H9 (cell line): Measurements from ENCODE around the gene MYRIP. TPM values are rescaled to one million over a fixed set of nuclear protein-coding genes. Genes with fewer than 3 reads are reported as not detected.

Source experiments
- DNase-seq: peaks from one replicate; pipeline ENCODE4 v3.0.0-alpha.2; 2017
- H2AFZ ChIP-seq: one replicate; pipeline ENCODE4 v1.6.1; 2013; ENCODE audit warnings: mild to moderate bottlenecking, low read length, control low read depth, moderate library complexity
- H2AK5ac ChIP-seq: 2 replicates; pipeline ENCODE4 v1.6.1; 2013; ENCODE audit warnings: low read length, control low read depth, mixed read lengths; ENCODE audit not compliant: insufficient read length
- H2BK120ac ChIP-seq: one replicate; pipeline ENCODE4 v1.6.1; 2013; ENCODE audit warnings: low read depth, mild to moderate bottlenecking, low read length, control low read depth, inconsistent platforms; ENCODE audit not compliant: poor library complexity, severe bottlenecking
- H2BK12ac ChIP-seq: 2 replicates; pipeline ENCODE4 v1.6.1; 2013; ENCODE audit warnings: low read length, control low read depth, mixed read lengths, low read depth; ENCODE audit not compliant: insufficient read length
- H2BK15ac ChIP-seq: 2 replicates; pipeline ENCODE4 v1.6.1; 2013; ENCODE audit warnings: low read depth, low read length, control low read depth
- H2BK20ac ChIP-seq: one replicate; pipeline ENCODE4 v1.6.1; 2013; ENCODE audit warnings: low read depth, mild to moderate bottlenecking, low read length, control low read depth, inconsistent platforms; ENCODE audit not compliant: poor library complexity, severe bottlenecking
- H2BK5ac ChIP-seq: 2 replicates; pipeline ENCODE4 v1.6.1; 2013; ENCODE audit warnings: low read length, control low read depth, mixed read lengths; ENCODE audit not compliant: insufficient read length
- H3K14ac ChIP-seq: 2 replicates; pipeline ENCODE4 v1.6.1; 2013; ENCODE audit warnings: low read length, control low read depth; ENCODE audit not compliant: insufficient read depth
- H3K18ac ChIP-seq: 2 replicates; pipeline ENCODE4 v1.6.1; 2013; ENCODE audit warnings: low read depth, mild to moderate bottlenecking, mixed read lengths, low read length, control low read depth; ENCODE audit not compliant: insufficient read length
- H3K23ac ChIP-seq: 2 replicates; pipeline ENCODE4 v1.6.1; 2013; ENCODE audit warnings: low read length, control low read depth, mixed read lengths, low read depth; ENCODE audit not compliant: insufficient read length
- H3K23me2 ChIP-seq: 2 replicates; pipeline ENCODE4 v1.6.1; 2013; ENCODE audit warnings: low read depth, mild to moderate bottlenecking, mixed read lengths, low read length, control low read depth; ENCODE audit not compliant: insufficient read length, poor library complexity, severe bottlenecking
- H3K27ac ChIP-seq: 2 replicates; pipeline ENCODE4 v1.5.1; 2013; ENCODE audit warnings: low read length, control low read depth, mixed read lengths, low read depth; ENCODE audit not compliant: insufficient read length
- H3K27me3 ChIP-seq: 2 replicates; pipeline ENCODE4 v1.6.1; 2013; ENCODE audit warnings: low read length, control low read depth, inconsistent platforms; ENCODE audit not compliant: insufficient read depth
- H3K4ac ChIP-seq: 2 replicates; pipeline ENCODE4 v1.6.1; 2013; ENCODE audit warnings: low read depth, mild to moderate bottlenecking, control low read depth, inconsistent platforms, low read length, moderate library complexity
- H3K4me1 ChIP-seq: 2 replicates; pipeline ENCODE4 v1.6.1; 2013; ENCODE audit warnings: low read length, control low read depth, inconsistent platforms; ENCODE audit not compliant: insufficient read depth
- H3K4me2 ChIP-seq: 2 replicates; pipeline ENCODE4 v1.6.1; 2013; ENCODE audit warnings: low read length, control low read depth, mixed read lengths; ENCODE audit not compliant: insufficient read length, insufficient read depth
- H3K56ac ChIP-seq: 2 replicates; pipeline ENCODE4 v1.6.1; 2013; ENCODE audit warnings: low read depth, mild to moderate bottlenecking, mixed read lengths, low read length, control low read depth; ENCODE audit not compliant: insufficient read length
- H3K79me1 ChIP-seq: 2 replicates; pipeline ENCODE4 v1.6.1; 2013; ENCODE audit warnings: low read depth, mild to moderate bottlenecking, moderate library complexity, low read length, control low read depth, inconsistent platforms; ENCODE audit not compliant: insufficient read depth, poor library complexity, severe bottlenecking
- H3K79me2 ChIP-seq: 2 replicates; pipeline ENCODE4 v1.6.1; 2013; ENCODE audit warnings: low read length, control low read depth, inconsistent platforms; ENCODE audit not compliant: insufficient read depth
- H3K9ac ChIP-seq: 2 replicates; pipeline ENCODE4 v1.6.1; 2013; ENCODE audit warnings: low read length, control low read depth, mixed read lengths; ENCODE audit not compliant: insufficient read length; ENCODE audit errors: extremely low read depth
- H3K9me3 ChIP-seq: one replicate; pipeline ENCODE4 v1.6.1; 2013; ENCODE audit warnings: low read depth, low read length, inconsistent platforms; ENCODE audit not compliant: control insufficient read depth
- H3T11ph ChIP-seq: one replicate; pipeline ENCODE4 v1.6.1; 2013; ENCODE audit warnings: mild to moderate bottlenecking, low read length, control low read depth, inconsistent platforms
- H4K20me1 ChIP-seq: one replicate; pipeline ENCODE4 v1.6.1; 2013; ENCODE audit not compliant: control insufficient read depth, insufficient read length, insufficient read depth
- H4K5ac ChIP-seq: 2 replicates; pipeline ENCODE4 v1.6.1; 2013; ENCODE audit warnings: low read depth, mild to moderate bottlenecking, mixed read lengths, low read length, control low read depth; ENCODE audit not compliant: insufficient read length
- H4K8ac ChIP-seq: replicated peaks from 2 replicates; pipeline ENCODE4 v1.6.1; 2013; ENCODE audit warnings: low read length, control low read depth, mixed read lengths, low read depth; ENCODE audit not compliant: insufficient read length
- H4K91ac ChIP-seq: 2 replicates; pipeline ENCODE4 v1.6.1; 2013; ENCODE audit warnings: low read depth, mild to moderate bottlenecking, moderate library complexity, mixed read lengths, low read length, control low read depth; ENCODE audit not compliant: insufficient read length
- H3K27ac Mint-ChIP-seq, 3 experiments: 2 replicates in 2 of 3; 3 replicates in 1 of 3; pipeline ENCODE4 v1.8.0; 2020 to 2021; ENCODE audit warnings: mixed read lengths in 3 of 3, mild to moderate bottlenecking in 1 of 3, moderate library complexity in 1 of 3
- H3K27me3 Mint-ChIP-seq: 2 replicates; pipeline ENCODE4 v1.8.0; 2021; ENCODE audit warnings: low read depth, mild to moderate bottlenecking, moderate library complexity, mixed read lengths
- H3K36me3 Mint-ChIP-seq, 3 experiments: 2 replicates in 2 of 3; 3 replicates in 1 of 3; pipeline ENCODE4 v1.8.0; 2020 to 2021; ENCODE audit warnings: low read depth in 3 of 3, mixed read lengths in 3 of 3; ENCODE audit not compliant: insufficient read depth in 1 of 3
- H3K4me1 Mint-ChIP-seq, 2 experiments: 2 replicates each; pipeline ENCODE4 v1.8.0; 2020; ENCODE audit warnings: mixed read lengths in 2 of 2
- H3K4me3 Mint-ChIP-seq, 2 experiments: 2 replicates in 1 of 2; 3 replicates in 1 of 2; pipeline ENCODE4 v1.8.0; 2020 to 2021; ENCODE audit warnings: mild to moderate bottlenecking in 2 of 2, mixed read lengths in 2 of 2, moderate library complexity in 1 of 2
- H3K9me3 Mint-ChIP-seq, 2 experiments: 2 replicates in 1 of 2; 3 replicates in 1 of 2; pipeline ENCODE4 v1.8.0; 2020; ENCODE audit warnings: mild to moderate bottlenecking in 2 of 2, mixed read lengths in 2 of 2, moderate library complexity in 1 of 2
- CTCF ChIP-seq: fragments of 200-600 bp; sonication (generic); conservative IDR thresholded peaks from 3 replicates; pipeline ENCODE4 v1.8.0; 2021; ENCODE audit warnings: antibody characterized with exemption, mild to moderate bottlenecking
- WGBS: extraction: QIAGEN DNeasy Blood & Tissue Kit; methylation state at CpG from one replicate; pipeline ENCODE4 v1.1.7; 2013; ENCODE audit warnings: missing lambda C conversion rate, low lambda C conversion rate, mixed read lengths; ENCODE audit not compliant: insufficient read length; ENCODE audit errors: extremely low coverage; 5-methylcytosine and 5-hydroxymethylcytosine counted together
- total RNA-seq: library from RNA; stranded (reverse); gene quantifications from 2 replicates; pipeline ENCODE4 v1.2.1, GENCODE V29; 2021

The MYRIP gene
- total RNA-seq, 1 experiment from 2014 or later, result 1.8 TPM

DNA sequence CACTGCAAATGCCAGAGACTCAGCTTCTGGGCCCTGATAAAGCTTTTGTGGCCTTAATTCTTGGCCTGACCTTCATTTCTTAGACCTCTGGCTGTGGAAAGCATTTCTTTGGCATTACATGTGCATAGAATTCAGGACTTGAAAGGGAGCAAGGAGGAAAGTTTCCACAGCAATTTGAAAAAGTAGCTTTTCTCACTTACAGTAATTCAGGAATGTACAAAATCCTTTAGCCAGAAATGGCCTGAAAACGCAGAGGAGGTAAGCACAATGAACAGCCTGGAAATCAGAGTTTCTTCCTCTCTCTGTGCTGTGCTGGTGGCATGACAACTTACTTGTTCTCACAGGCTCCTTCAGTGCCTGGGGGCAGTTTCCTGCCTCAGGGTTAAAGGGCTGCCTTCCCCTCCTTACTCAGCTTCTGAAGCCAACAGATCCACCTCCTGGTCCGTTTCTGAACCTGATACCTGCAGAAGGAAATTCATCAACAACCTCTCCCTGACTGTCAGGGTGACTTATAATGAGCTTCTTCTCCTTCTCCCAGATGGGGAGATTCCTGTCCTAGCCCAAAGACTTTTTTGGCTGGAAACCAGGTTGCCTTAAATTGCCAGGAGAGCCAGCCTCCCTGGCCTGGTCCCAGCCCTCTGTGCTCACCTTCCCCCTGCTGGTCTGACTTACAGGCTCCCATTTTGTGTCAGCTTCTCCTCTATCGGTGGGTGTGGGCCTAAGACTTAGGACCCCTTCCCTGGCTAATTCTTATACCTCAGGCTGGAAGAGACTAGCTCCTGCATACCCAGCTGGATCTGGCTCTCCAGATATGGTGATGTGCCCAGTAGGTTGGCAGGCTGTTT is 102.3 kb downstream of the MYRIP start:
- no peak overlapping the region for H3K23ac ChIP-seq
- no peak overlapping the region for H3K9ac ChIP-seq
- no peak overlapping the region for H3T11ph ChIP-seq
- H4K5ac ChIP-seq, result no peak overlapping the region
- no peaks in the 10 kb centered on the region for H3K23me2 ChIP-seq
- H4K91ac ChIP-seq, result no peak overlapping the region
- no peak overlapping the region for H2AK5ac ChIP-seq
- Mint-ChIP-seq H3K36me3 (no peaks in the 10 kb centered on the region), H3K9me3 (no peaks in the 10 kb centered on the region; a peak in 1 of 5 replicates), H3K27me3 (no peaks in the 10 kb centered on the region), H3K4me1 (peaks cover 11 to 13% of the 10 kb centered on the region in 2 experiments), H3K27ac (peak overlapping the region in 2 of 3 experiments; percentile 62 to 91; a peak in 4 of 7 replicates), H3K4me3 (no peak overlapping the region)
- no peak overlapping the region for H3K14ac ChIP-seq
- H4K8ac ChIP-seq, result no peak overlapping the region
- H2AFZ ChIP-seq, result no peak overlapping the region
- H3K27me3 ChIP-seq, result no peaks in the 10 kb centered on the region
- TF ChIP-seq CTCF, result peak; percentile 48
- H3K79me1 ChIP-seq, result no peaks in the 10 kb centered on the region
- peak; percentile 66 for DNase-seq
- H3K18ac ChIP-seq, result no peak overlapping the region
- no peak overlapping the region for H2BK15ac ChIP-seq
- no peaks in the 10 kb centered on the region for H4K20me1 ChIP-seq
- no peak overlapping the region for H2BK120ac ChIP-seq
- H3K4ac ChIP-seq, result no peak overlapping the region
- no CpG with 5 or more reads among the region's 3 CpGs for WGBS
- no peaks in the 10 kb centered on the region for H3K79me2 ChIP-seq
- no peak overlapping the region for H3K4me2 ChIP-seq
- no peak overlapping the region for H3K27ac ChIP-seq
- no peak overlapping the region for H2BK20ac ChIP-seq
- H3K4me1 ChIP-seq, result no peaks in the 10 kb centered on the region
- H2BK5ac ChIP-seq, result no peak overlapping the region
- no peak overlapping the region for H3K56ac ChIP-seq
- H3K9me3 ChIP-seq, result no peaks in the 10 kb centered on the region
- H2BK12ac ChIP-seq, result no peak overlapping the region
